Tibial nerve (tissue), 4 donors: ENCODE measurements around the gene SMAD6. TPM values are rescaled to one million over a fixed set of nuclear protein-coding genes. Genes with fewer than 3 reads are reported as not detected.

Experiments
- DNase-seq, 2 donors: peaks; one replicate each; pipeline ENCODE4 v3.0.0-alpha.2; 2019; ENCODE audit warnings: low spot score in 2 of 2
- H3K27ac ChIP-seq, 4 donors: fragments of 200-600 bp; sonication (generic) in 3 of 4; one replicate each; pipeline ENCODE4 v1.5.1; 2017 to 2019; ENCODE audit warnings: mild to moderate bottlenecking in 1 of 4
- H3K27me3 ChIP-seq, 2 donors: fragments of 200-600 bp; sonication (generic) in 1 of 2; one replicate each; pipeline versions ENCODE4 v1.5.1 to v1.6.0; 2017 to 2019
- H3K36me3 ChIP-seq, 3 donors: fragments of 200-600 bp; sonication (generic); one replicate each; pipeline ENCODE4 v1.5.1; 2018 to 2019
- H3K4me1 ChIP-seq, 4 donors: fragments of 200-600 bp; sonication (generic) in 3 of 4; one replicate each; pipeline ENCODE4 v1.5.1; 2017 to 2019
- H3K4me3 ChIP-seq, 4 donors: fragments of 200-600 bp; sonication (generic) in 3 of 4; one replicate each; pipeline ENCODE4 v1.5.1; 2017 to 2019; ENCODE audit warnings: mild to moderate bottlenecking in 1 of 4, moderate library complexity in 1 of 4
- H3K9me3 ChIP-seq, 4 donors: fragments of 200-600 bp; sonication (generic) in 3 of 4; one replicate each; pipeline ENCODE4 v1.5.1; 2017 to 2019
- CTCF ChIP-seq, 5 experiments: fragments of 200-600 bp in 3 of 5; fragments of 450-650 bp in 2 of 5; sonication (generic) in 3 of 5; IDR thresholded peaks; one replicate each; pipeline ENCODE4 v1.5.1; 2016 to 2019; ENCODE audit warnings: antibody characterized with exemption in 5 of 5, mild to moderate bottlenecking in 3 of 5, moderate library complexity in 2 of 5
- EP300 ChIP-seq, 2 donors: sonication (generic); formaldehyde crosslinking; IDR thresholded peaks; one replicate each; pipeline ENCODE4 v1.6.1; 2017; ENCODE audit warnings: antibody characterized with exemption in 2 of 2, mild to moderate bottlenecking in 1 of 2
- POLR2A ChIP-seq, 2 donors: fragments of 450-650 bp; IDR thresholded peaks; one replicate each; pipeline ENCODE4 v1.6.1; 2017; ENCODE audit warnings: antibody characterized with exemption in 2 of 2, mild to moderate bottlenecking in 2 of 2, moderate library complexity in 2 of 2
- WGBS, 2 donors: methylation state at CpG; one replicate each; pipeline ENCODE4 v1.1.5; 2018; 5-methylcytosine and 5-hydroxymethylcytosine counted together
- total RNA-seq, 4 donors: library from RNA; depleted of rRNA; stranded (reverse); fragments of >200 nt; gene quantifications; one replicate each; pipeline ENCODE4 v1.1.0, GENCODE V29; 2016

SMAD6 gene
- total RNA-seq, 4 donors from 2014 or later: 41.9 to 57.2 (median 48.6) TPM

GRCh38 chr15:66692391-66692790 is 9.6 kb upstream of the SMAD6 start:
- Histone ChIP-seq H3K27ac (no peak overlapping the region), H3K9me3 (no peaks in the 10 kb centered on the region), H3K36me3 (no peaks in the 10 kb centered on the region), H3K27me3 (no peaks in the 10 kb centered on the region), H3K4me3 (no peak overlapping the region), H3K4me1 (no peaks in the 10 kb centered on the region)
- TF ChIP-seq POLR2A (IDR thresholded peaks at IDR 0.05) (no peak), EP300 (IDR thresholded peaks at IDR 0.05) (no peak), CTCF (IDR thresholded peaks at IDR 0.05) (no peak)
- DNase-seq: no peak
- WGBS, 2 donors: 76 to 83% methylated on average over 3 of the region's 3 CpGs

GRCh38 chr15:66692808-66693596 is 9.0 kb upstream of the SMAD6 start:
- Histone ChIP-seq H3K27ac (no peak overlapping the region), H3K4me1 (no peaks in the 10 kb centered on the region), H3K4me3 (no peak overlapping the region), H3K27me3 (no peaks in the 10 kb centered on the region), H3K9me3 (no peaks in the 10 kb centered on the region), H3K36me3 (no peaks in the 10 kb centered on the region)
- no peak for DNase-seq
- 77 to 78% methylated on average over 6 of the region's 6 CpGs for WGBS, 2 donors
- TF ChIP-seq EP300 (IDR thresholded peaks at IDR 0.05) (no peak), CTCF (IDR thresholded peaks at IDR 0.05) (no peak), POLR2A (IDR thresholded peaks at IDR 0.05) (no peak)

GRCh38 chr15:66696770-66697169 is 5.3 kb upstream of the SMAD6 start:
- WGBS, 2 donors: 85 to 87% methylated on average over 4 of the region's 4 CpGs
- Histone ChIP-seq H3K27ac (no peak overlapping the region), H3K27me3 (no peaks in the 10 kb centered on the region), H3K36me3 (no peaks in the 10 kb centered on the region), H3K4me3 (no peak overlapping the region), H3K9me3 (no peaks in the 10 kb centered on the region), H3K4me1 (peaks cover 0 to 13% (median 3%) of the 10 kb centered on the region in 4 donors)
- no peak for DNase-seq
- TF ChIP-seq POLR2A (IDR thresholded peaks at IDR 0.05): no peak
- no peak for TF ChIP-seq CTCF (IDR thresholded peaks at IDR 0.05)
- no peak for TF ChIP-seq EP300 (IDR thresholded peaks at IDR 0.05)

GRCh38 chr15:66698318-66698961 is 3.6 kb upstream of the SMAD6 start:
- H3K27me3 ChIP-seq: no peaks in the 10 kb centered on the region
- no peaks in the 10 kb centered on the region for H3K9me3 ChIP-seq
- no peak for DNase-seq
- peak overlapping the region in 2 of 4 donors; percentile 19 to 21 for H3K27ac ChIP-seq
- TF ChIP-seq EP300 (IDR thresholded peaks at IDR 0.05) (no peak), CTCF (IDR thresholded peaks at IDR 0.05) (peak; percentile 52 to 71 (median 61)), POLR2A (IDR thresholded peaks at IDR 0.05) (no peak)
- no peaks in the 10 kb centered on the region for H3K36me3 ChIP-seq
- WGBS, 2 donors: 25 to 30% methylated on average over 6 of the region's 6 CpGs
- H3K4me3 ChIP-seq: no peak overlapping the region
- H3K4me1 ChIP-seq: peaks cover 0 to 18% (median 6%) of the 10 kb centered on the region in 4 donors

GRCh38 chr15:66698971-66699370 is 3.1 kb upstream of the SMAD6 start:
- no peak for TF ChIP-seq POLR2A (IDR thresholded peaks at IDR 0.05)
- TF ChIP-seq EP300 (IDR thresholded peaks at IDR 0.05): no peak
- no peak for TF ChIP-seq CTCF (IDR thresholded peaks at IDR 0.05)
- no peaks in the 10 kb centered on the region for H3K36me3 ChIP-seq
- H3K27ac ChIP-seq: peak overlapping the region in 2 of 4 donors; percentile 19 to 21
- H3K4me1 ChIP-seq: peaks cover 0 to 20% (median 7%) of the 10 kb centered on the region in 4 donors
- no peak for DNase-seq
- 92% methylated on average over 6 of the region's 6 CpGs for WGBS, 2 donors
- H3K27me3 ChIP-seq: no peaks in the 10 kb centered on the region
- H3K9me3 ChIP-seq: no peaks in the 10 kb centered on the region
- no peak overlapping the region for H3K4me3 ChIP-seq
